ENCODE measurements around the gene TSPAN32. TPM values are rescaled to one million over a fixed set of nuclear protein-coding genes. Genes with fewer than 3 reads are reported as not detected.
A peak's percentile ranks its signal among the peaks of the same experiment; 100 is the strongest.

Gene TSPAN32
- polyA plus RNA-seq, 3 donors = 1.6 to 2.7 (median 2.6) TPM

DNA sequence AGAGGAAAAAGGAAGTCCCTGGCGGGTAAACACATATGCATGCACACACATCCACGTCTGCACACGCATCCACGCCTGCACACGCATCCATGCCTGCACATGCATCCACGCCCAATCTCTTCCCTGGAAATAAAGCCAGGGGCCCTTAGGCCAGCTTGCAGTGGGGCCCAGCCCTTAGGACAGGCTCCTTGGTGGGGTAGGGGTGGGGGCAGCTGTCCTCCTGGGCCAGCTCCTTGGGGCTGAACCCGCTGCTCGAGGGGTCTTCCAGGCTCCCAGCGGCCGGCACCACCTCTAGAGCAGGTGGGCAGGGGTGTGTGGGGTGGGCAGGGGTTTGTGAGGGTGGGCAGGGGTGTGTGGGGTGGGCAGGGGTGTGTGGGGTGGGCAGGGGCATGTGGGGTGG is 2.0 kb upstream of the TSPAN32 start:
- no peak for DNase-seq (ENCODE audit: extremely low read depth in 1 of 11, low read depth in 9 of 11, low spot score in 4 of 11)

DNA sequence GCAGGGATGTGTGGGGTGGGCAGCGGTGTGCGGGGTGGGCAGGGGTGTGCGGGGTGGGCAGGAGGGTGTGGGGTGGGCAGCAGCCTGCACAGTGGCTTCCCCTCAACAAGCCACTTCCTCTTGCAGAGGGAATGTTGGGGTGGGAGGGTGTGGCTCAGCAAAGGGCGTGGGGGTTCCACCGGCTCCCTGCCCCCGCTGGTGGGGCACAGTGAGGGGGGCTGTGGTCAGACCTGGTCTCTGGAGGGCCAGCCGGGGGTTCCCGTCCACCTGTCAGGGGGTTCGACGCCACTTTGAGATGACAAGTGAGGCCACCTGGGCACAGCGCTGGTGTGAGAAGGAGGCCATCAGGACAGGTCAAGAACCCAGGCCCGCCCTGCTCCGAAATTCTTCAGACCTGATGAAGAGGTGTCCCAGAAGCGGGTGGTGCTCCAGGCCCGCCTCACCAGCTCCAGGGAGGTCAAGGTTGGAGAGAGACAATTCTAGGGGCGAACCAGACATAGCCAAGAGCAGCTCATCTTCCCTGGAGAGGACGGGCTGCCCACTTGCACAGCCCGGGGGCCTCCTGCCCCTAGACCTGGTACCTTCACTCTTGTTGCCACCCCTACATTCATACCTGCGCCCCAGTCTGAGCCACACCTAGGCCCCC is 1.4 kb upstream of the TSPAN32 start:
- no peak for DNase-seq (ENCODE audit: extremely low read depth in 1 of 11, low read depth in 9 of 11, low spot score in 4 of 11)

DNA sequence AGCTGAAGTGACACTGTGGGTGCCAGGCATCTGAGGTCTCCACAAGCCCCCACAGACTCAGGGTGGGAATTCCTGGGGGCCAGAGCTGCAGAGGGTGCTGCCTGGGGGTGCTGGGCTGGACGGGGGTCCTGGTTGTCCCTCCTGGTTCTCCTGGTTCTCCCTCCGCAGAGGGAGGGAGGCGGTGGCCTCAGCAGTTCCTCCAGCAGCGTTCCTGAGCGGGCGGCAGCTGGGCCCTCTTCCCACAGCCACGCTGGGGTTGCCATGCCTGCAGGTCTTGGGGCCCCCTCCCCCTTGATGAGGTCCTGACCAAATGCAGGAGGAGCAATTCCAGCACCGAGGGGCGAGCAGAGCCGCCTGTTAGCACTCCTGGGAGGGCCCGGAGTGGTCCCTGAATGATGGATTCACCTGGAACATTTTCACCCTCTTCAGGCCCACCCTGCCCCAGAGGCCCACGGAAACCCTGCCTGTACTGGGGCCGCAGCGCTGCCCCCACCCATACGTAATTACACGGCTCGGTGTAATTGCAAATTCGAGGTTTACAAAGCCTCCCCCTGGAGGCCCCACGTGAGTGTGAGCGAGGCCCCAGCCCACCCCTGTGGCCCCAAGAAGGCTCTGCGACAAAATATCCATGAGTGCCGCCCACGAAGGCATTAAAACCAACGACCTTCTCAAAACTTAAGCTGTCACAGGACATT is 730 bp upstream of the TSPAN32 start:
- DNase-seq (ENCODE audit: extremely low read depth in 1 of 11, low read depth in 9 of 11, low spot score in 4 of 11) = no peak

DNA sequence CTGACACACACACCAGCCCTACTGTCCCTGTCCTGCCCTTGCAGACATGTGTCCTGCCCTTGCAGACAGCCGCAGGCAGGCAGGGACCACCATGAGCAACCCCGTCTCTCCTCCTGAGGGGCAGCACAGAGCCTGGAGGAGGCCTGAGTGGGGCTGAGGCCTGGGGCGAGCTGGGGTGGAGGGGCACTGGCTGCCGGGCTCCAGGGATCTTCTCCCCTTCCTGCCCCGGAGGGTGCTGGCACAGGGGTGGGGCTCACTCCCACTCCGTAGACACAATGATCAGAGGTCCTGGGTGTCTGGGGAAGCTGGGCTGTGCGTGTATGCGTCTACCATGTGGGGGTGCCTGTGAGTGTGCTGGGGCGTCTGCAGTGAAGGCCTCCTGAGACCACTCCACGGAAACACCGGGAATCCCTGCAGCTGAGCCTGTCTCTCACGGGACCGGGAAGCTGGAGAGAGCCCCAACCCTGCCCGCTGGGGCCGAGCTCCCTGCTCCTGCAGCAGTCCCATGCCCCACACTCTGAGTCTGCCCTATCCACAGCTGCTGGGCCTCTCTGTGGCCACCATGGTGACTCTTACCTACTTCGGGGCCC is 588 bp downstream of the TSPAN32 start:
- no peak for DNase-seq (ENCODE audit: extremely low read depth in 1 of 11, low read depth in 9 of 11, low spot score in 4 of 11)

DNA sequence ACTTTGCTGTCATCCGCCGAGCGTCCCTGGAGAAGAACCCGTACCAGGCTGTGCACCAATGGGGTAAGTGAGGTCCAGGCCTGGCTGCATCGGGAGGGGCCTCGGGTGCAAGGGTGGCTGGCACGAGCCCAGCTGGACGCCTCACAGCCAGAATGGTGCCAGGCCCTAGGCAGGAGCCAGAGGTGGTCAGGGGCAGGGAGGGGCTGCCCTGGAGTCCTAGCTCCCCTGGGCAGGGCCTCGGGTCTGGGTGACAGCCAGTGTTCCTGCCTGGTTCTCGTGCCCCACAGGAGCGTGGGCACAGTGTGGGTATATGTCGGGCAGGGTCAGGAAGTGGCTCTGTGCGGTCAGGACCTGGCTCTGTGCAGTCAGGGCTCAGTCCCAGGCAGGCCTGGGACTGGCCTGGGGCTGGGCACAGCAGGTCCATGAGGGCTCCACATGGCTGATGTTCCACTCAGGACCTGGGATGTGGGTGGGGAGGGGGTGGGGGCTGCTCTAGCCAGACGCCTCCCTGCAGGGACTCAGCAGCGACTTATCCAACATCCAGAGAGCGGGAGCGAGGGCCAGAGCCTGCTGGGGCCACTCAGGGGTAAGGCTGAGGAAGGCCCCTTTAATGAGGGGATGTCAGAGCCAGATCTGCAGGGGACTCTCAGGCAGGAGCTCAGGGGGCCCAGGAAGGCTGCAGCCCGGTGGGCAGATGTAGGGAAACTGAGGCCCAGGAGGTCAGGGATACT is 1.2 kb downstream of the TSPAN32 start:
- DNase-seq (ENCODE audit: extremely low read depth in 1 of 11, low read depth in 9 of 11, low spot score in 4 of 11) = no peak

DNA sequence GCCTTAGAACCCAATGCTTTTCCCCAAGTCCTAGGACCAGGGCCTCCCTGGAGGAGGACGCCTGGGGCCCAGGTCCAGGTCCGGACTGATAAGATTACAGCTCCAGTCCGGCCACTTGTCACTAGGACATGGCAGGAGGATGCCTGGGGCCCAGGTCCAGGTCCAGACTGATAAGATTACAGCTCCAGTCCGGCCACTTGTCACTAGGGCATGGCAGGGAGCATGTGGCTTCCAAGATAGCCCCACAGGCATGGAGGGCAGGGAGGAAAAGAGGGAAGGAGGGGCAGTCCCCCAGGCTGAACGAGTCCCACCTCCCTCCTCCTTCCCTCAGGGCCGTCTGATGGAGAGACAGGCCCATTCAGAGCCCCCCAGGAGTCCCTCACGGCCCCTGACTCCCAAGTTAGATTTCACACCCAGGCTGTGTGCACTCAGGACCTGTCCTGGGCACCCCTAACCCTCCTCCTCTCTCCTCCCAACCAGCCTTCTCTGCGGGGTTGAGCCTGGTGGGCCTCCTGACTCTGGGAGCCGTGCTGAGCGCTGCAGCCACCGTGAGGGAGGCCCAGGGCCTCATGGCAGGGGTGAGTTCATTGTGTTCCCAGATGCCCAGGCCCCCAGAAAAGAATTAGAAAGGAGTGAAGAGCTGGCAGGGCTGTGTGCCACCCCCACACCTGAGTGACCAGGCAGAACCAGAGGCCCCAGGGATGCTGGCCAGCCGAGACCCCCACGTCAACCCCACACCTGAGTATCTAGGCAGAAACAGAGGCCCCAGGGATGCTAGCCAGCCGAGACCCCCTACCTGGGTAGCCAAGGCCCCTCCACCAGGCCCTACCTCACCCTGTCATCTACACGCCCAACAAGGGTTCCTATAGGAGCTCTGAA is 2.1 kb downstream of the TSPAN32 start:
- no peak for DNase-seq (ENCODE audit: extremely low read depth in 1 of 11, low read depth in 9 of 11, low spot score in 4 of 11)

DNA sequence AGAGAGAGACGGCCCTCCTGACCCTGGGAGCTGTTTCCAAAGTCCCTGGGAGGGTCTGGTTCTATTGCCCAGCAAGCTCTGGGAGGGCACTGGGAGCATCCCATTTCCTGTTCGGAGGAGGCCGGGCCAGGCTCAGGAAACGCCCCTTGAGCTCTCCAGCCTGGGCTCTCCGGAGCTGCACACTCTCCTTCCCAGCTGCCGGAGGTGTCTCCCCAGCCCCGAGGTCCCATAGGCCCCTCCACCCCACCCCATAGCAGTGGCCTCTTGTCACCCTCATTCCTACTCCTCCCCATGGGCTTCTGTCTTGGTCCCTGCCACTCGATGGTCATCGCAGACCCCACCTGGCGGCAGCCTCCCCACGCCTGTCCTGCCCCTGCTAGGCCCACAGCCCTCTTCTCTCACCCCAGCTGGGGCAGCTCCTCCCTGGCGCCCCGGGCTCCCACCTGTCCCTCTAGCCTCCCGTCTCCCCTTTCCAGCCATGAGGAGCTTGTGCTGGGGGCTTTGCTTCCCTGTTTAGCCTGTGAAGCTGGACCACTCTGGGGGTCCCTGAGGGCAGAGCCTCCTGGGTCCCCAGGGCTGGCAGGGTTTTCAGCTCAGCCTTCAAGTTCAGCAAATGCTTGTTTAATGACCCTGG is 2.8 kb downstream of the TSPAN32 start:
- no peak for DNase-seq (ENCODE audit: extremely low read depth in 1 of 11, low read depth in 9 of 11, low spot score in 4 of 11)

DNA sequence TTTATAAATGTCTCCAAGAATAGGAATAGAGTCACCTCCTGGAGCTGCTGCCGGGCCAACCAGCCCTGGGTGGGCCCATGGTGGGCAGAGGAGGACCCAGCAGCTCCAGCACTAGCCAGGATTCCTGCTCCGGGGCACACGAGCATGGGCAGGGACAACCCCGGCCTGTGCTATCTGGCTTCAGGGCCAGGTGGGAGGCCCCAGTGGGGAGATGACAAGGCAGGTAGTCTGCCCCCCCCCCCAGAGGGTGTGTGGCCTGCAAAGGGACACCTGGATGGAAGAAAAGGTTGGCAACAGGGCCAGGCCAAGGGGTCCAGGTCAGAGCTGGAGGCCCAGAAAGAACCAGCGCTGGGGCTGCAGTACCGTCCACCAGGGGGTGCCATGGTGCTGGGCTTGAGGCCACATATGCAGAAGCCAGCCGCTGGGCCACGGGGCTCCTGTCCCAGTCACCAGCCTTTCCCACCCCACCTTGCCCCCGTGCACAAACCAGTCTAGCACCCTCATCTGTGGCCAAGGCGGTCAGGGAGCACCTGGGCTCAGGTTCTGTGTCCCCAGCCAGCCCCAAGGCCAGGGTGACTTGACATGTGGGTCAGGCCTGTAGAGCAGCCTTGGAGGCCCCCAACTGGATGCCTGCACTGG is 3.4 kb downstream of the TSPAN32 start:
- peak in 2 of 11 donors; percentile 47 to 56 for DNase-seq (ENCODE audit: extremely low read depth in 1 of 11, low read depth in 9 of 11, low spot score in 4 of 11)

DNA sequence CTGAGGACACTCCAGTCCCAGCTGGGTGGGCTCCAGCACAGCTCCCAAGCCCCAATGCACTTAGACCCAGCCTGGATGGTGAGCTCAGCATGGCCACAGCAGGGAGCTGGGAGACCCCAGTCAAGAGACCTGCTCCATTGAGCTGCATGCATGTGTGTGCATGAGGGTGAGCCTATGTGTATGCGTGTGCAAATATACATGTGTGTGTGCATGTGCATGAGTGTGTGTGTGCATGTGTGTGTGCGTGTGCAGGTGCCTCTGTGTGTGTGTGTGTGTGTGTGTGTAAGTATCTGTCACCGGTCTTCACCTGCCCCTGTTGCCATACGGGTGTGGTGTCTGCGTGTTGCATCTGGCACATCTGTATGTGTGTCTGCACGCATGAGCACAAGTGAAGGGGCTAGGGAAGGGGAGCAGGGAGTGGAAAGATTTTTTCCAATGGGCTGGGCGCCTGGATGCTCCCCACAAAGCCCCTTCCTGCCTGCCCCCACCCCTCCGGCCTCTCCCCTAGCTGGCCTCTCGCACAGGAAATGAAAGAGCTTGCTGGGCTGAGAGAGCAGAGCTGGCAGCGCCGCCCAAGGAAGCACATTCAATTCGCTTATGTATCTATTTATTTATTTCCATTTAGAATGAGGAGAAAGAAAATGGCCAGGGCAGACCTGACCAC is 4.1 kb downstream of the TSPAN32 start:
- peak in 4 of 11 donors; percentile 42 to 75 (median 60) for DNase-seq (ENCODE audit: extremely low read depth in 1 of 11, low read depth in 9 of 11, low spot score in 4 of 11)

DNA sequence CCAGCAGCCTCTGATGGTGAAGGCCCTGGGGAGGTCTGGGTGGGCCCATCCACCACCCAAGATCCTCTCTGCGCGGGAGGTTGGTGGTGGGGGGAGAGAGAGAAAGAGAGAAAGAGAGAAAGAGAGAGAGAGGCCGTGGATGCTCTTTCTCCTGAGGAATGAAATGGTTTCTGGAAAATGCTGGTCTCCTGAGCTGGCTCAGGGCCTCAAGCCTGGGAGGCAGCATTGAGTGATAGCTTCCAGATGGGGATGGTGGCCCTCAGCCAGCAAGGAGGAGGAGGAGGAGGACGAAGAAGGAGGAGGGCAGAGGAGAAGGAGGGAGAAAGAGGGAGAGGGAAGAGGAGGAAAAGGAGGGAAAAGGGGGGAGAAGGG is 4.6 kb downstream of the TSPAN32 start:
- peak in 10 of 11 donors; percentile 60 to 86 (median 79) for DNase-seq (ENCODE audit: extremely low read depth in 1 of 11, low read depth in 9 of 11, low spot score in 4 of 11)

DNA sequence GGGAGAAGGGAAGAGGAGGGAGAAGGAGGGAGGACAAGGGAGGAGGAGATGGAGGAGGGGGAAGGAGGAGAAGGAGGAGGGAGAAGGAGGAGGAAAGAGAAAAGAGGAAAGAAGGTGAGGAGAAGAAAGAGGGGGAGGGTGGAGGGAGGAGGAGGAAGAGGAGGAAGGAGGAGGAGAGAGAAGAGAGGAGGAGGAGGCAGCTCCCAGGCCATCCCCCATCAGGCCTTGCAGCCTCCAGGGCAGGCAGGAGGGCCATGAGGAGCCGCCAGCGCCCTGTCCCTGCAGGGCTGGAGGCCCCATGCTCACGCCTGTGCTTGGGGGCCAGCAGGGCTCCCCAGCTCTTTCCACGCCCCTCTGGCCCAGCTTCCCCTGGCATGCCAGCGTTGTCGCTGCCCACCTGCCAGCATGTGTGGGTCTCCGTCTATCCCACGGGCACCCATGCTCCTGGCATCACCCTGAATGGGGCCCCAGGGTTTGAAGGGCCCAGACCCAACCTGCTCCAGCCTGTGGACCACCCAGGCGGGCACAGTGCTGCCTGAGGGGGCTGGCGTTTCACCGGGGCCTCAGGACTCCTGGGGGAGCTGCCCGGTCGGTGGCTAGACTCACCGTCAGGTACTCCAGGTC is 5.2 kb downstream of the TSPAN32 start:
- peak in 1 of 11 donors; percentile 40 for DNase-seq (ENCODE audit: extremely low read depth in 1 of 11, low read depth in 9 of 11, low spot score in 4 of 11)

DNA sequence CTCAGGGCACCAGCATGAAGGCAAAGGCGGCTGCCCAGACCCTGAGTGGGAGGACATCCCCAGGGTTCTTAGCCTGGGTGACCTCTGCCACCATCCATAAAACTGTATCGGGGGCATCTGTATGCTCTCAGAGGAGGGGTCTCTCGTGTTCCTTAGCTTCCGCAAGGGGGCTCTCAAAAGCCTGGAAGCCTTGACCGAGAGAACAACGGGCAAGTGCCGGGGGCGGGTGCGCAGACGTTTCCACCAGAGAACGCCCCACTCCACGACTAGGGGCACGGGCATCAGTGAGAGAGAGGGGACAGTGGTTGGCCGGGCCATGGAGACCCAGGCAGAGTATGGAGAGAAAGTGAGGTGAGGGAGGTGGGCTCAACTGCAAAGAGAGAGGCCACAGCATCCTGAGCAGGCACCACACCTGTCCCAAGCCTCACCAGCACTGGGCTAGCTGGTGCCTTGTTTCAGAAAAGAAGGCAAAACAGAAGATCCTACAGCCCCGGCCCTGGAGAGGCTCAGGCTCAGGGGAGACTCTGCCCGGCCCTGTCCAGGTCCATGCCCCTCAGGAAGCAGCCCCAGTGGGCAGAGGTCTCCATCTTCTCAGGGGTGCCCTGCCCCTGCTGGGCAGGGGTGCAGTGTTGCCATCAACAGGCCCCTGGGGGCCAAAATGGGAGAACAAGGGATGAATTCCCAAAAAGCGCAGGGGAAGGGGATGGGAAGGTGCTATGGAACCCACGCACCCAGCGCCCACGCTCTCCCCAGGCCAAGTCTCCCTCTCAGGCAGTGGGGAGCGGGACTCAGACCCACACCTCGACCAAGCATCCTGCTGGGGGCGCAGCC is 5.9 kb downstream of the TSPAN32 start:
- no peak for DNase-seq (ENCODE audit: extremely low read depth in 1 of 11, low read depth in 9 of 11, low spot score in 4 of 11)

DNA sequence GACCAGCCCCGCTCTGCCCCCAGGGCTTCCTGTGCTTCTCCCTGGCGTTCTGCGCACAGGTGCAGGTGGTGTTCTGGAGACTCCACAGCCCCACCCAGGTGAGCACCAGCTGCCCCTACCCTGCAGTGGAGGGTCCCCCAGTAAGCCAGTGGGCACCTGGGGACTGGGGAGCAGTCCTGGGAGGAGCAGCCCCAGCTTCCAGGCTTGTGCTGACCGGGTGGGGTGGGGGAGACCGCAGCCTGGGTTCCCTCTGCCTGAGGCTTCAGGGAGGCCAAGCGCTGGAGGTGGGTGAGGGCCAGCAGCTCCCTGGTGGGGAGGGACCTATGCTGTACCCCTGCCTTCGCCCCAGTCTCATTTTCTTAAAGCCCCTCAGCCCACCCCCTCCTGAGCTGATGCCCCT is 6.9 kb downstream of the TSPAN32 start:
- DNase-seq (ENCODE audit: extremely low read depth in 1 of 11, low read depth in 9 of 11, low spot score in 4 of 11) = no peak

DNA sequence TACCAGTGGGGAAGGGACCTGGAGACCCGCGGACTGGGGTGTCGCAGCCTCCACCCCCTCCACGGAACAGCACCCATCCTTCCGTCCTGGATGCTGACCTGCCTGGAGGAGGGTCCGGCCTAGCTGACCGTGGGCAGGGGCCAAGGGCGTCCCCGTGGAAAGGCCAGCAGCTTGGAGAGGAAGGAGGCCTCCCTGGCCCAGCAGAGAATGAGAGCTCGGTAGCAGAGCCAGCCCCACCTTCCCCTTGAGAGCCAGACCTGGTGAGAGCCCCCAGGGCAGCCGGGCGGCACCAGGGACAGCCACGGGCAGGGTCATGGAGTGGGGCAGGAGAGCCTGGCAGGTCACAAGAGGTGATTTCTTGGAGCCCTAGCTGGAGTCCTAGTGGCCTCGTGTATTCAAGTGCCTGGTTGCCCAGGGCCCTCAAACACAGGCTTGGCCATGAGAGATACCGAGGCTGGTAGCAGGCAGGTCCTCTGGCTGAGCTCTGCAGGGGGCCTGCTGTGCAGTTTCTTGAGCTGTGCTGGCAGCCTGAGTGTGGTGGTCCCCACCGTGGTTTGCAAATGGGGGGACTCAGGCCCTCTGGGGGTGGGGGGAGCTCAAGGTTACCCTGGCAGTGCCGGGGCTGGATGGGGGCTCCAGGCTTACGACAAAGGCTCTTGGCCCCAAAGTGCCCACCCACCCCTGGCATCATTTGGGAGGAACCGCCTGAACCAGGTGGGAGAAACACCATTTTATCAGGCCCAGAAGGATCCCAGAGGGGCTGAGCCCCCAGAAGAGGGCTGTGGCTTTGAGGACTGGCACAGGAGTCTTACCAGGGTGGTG is 7.6 kb downstream of the TSPAN32 start:
- no peak for DNase-seq (ENCODE audit: extremely low read depth in 1 of 11, low read depth in 9 of 11, low spot score in 4 of 11)

DNA sequence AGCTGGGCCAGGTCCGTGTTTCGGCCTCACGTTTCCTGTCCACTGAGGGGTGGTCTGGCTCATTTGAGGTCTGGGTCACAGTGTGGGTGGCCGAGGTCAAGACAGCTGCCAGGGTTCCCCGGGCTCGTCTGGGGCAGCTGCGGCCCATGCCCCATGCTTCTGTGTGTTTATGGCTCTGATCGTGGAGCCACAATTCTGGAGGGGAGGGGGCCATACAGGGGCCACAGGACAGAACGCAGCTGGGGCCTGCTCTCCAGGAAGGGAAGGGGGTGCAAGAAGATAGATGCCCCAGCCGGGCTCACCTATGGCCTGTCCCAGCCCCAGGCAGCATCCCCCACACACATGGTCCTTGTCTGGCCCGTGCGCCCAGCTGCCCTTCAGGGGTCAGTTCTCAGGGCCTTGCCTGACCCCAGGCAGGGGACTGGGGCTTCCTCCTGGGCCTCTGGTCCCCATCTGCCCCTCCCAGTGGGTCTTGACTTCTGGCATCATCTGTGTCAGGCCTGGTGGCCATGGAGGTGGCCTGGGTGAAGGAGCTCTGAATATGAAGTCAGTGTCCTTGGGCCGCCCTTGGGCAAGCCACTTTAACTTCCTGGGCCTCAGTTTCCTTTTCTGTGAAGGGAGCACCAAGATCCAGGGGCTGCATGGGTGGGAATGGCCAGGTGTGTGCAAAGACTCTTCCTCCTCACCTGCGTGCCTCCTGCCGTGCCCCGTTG is 8.4 kb downstream of the TSPAN32 start:
- DNase-seq (ENCODE audit: extremely low read depth in 1 of 11, low read depth in 9 of 11, low spot score in 4 of 11) = no peak

Data from renal cortex interstitium (tissue), 11 donors.